Transverse colon (tissue), 4 donors: ENCODE data around the gene RASSF4. TPM values are rescaled to one million over a fixed set of nuclear protein-coding genes. Genes with fewer than 3 reads are reported as not detected.

Source experiments
- DNase-seq: peaks from one replicate; pipeline ENCODE4 v3.0.0-alpha.2; 2019
- H3K27ac ChIP-seq, 4 donors: fragments of 200-600 bp; sonication (generic); 2 replicates each; pipeline ENCODE4 v1.5.1; 2016 to 2018; ENCODE audit warnings: inconsistent platforms in 4 of 4
- H3K27me3 ChIP-seq: fragments of 200-600 bp; sonication (generic); 2 replicates; pipeline ENCODE4 v1.5.1; 2017; ENCODE audit warnings: inconsistent platforms
- H3K36me3 ChIP-seq, 4 donors: fragments of 200-600 bp; sonication (generic); 2 replicates each; pipeline ENCODE4 v1.5.1; 2017 to 2019; ENCODE audit warnings: inconsistent platforms in 4 of 4
- H3K4me1 ChIP-seq, 4 donors: fragments of 200-600 bp; sonication (generic); 2 replicates each; pipeline ENCODE4 v1.5.1; 2017 to 2020; ENCODE audit warnings: inconsistent platforms in 4 of 4
- H3K4me3 ChIP-seq, 4 donors: fragments of 200-600 bp; sonication (generic); 1 replicate in 1 of 4; 2 replicates in 3 of 4; pipeline versions ENCODE4 v1.5.1 to v1.6.1; 2017 to 2019; ENCODE audit warnings: inconsistent platforms in 4 of 4
- H3K9me3 ChIP-seq, 2 donors: fragments of 200-600 bp; sonication (generic); 2 replicates each; pipeline ENCODE4 v1.5.1; 2017 to 2019; ENCODE audit warnings: inconsistent platforms in 2 of 2
- EP300 ChIP-seq: sonication (generic); formaldehyde crosslinking; IDR thresholded peaks from one replicate; pipeline ENCODE4 v1.6.1; 2017; ENCODE audit warnings: antibody characterized with exemption, low read depth
- POLR2A ChIP-seq: fragments of 450-650 bp; IDR thresholded peaks from one replicate; pipeline ENCODE4 v1.6.1; 2016; ENCODE audit warnings: antibody characterized with exemption, mild to moderate bottlenecking, moderate library complexity
- POLR2AphosphoS5 ChIP-seq, 3 donors: sonication (generic); formaldehyde crosslinking; IDR thresholded peaks; one replicate each; pipeline ENCODE4 v1.6.1; 2016; ENCODE audit warnings: antibody characterized with exemption in 3 of 3
- WGBS, 2 donors: methylation state at CpG; one replicate each; pipeline ENCODE4 v1.1.5; 2018; ENCODE audit warnings: low coverage in 1 of 2; 5-methylcytosine and 5-hydroxymethylcytosine counted together
- in situ Hi-C, 4 donors: fragments of 200-750 bp; cut with MboI; loops; one replicate each; pipeline versions ENCODE4 v1.15.0 to v1.15.1; 2017; ENCODE audit warnings: low sequenced_read_pairs in 3 of 4, low pct_ligation_motif_present in 1 of 4, low pct_unique_long_range_greater_than_20kb in 1 of 4
- intact Hi-C: fragments of 100-400 bp; cut with DNase I; formaldehyde crosslinking; loops from one replicate; pipeline ENCODE4 v1.15.1; 2023; ENCODE audit warnings: low total_unique reads
- total RNA-seq, 4 donors: library from RNA; depleted of rRNA; stranded (reverse); fragments of >200 nt; gene quantifications; one replicate each; pipeline ENCODE4 v1.1.0, GENCODE V29; 2016
- TF ChIP-seq, protein P1 (sequence below), 5 experiments: fragments of 200-600 bp in 3 of 5; fragments of 450-650 bp in 2 of 5; sonication (generic) in 3 of 5; IDR thresholded peaks; 1 replicate in 2 of 5; 2 replicates in 3 of 5; pipeline ENCODE4 v1.5.1; 2016 to 2017; ENCODE audit warnings: antibody characterized with exemption in 5 of 5, inconsistent platforms in 3 of 5, mild to moderate bottlenecking in 2 of 5, moderate library complexity in 1 of 5

Gene RASSF4, protein sequence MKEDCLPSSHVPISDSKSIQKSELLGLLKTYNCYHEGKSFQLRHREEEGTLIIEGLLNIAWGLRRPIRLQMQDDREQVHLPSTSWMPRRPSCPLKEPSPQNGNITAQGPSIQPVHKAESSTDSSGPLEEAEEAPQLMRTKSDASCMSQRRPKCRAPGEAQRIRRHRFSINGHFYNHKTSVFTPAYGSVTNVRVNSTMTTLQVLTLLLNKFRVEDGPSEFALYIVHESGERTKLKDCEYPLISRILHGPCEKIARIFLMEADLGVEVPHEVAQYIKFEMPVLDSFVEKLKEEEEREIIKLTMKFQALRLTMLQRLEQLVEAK
- 10 to 100 TPM; 26.8 to 37.8 (median 27.5) TPM for total RNA-seq

DNA sequence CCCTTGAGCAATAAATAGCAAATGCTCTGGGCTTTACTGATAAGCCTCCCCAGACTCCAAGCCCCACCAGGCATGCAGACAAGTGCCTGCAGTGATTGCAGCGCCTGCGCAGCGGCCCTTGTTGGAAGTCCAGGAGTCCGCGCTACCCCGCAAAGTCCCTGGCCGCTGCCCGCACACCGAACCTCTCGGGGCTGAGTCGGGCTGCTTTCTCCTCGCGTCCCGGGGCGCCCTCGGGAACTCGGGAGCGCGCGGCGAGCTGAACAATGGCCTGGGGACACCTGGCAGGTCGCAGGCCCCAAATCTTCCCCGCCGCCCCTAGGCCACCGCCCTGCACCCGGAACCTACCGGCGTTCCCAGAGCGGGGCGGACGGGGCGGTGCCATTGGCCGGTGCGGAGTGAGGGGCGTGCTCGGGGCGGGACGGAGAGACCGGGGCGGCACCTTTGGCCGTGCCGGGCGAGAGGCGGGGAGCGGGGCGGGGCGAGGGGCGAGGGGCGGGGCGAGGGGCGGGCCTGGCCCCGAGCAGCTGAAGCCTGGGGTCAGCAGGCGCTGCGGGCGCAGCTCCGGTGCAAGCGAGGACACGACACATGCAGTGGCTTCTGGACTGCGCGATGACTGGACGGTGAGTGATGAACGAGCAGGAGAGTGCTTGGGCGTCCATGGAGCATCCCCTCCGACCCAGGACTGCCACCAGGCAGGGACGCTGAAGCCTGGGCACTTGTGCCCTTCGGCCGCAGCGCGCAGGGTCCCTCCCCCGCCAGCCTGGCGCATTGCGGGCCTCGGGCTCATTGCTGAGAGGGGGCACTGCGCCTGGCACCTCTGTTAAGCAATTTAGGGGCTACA lies at the start of gene RASSF4:
Gene RASSF4, plus strand, starts transcription at position 556 of the 841 bp plus-strand sequence. CDS start 10,401 bp downstream, outside the sequence.
- H3K27me3 ChIP-seq = no peaks in the 10 kb centered on the region
- 3% methylated on average over 51 of the region's 74 CpGs; no CpG with 5 or more reads in 1 of the 2 donors for WGBS, 2 donors
- intact Hi-C loops = loop anchor here (2.0 kb wide), 1 partner anchor 43 kb away; no protein-coding TSS in a partner anchor
- no peaks in the 10 kb centered on the region for H3K9me3 ChIP-seq
- TF ChIP-seq POLR2AphosphoS5 (IDR thresholded peaks at IDR 0.05) (peak; percentile 88 to 93 (median 89)), POLR2A (peak; percentile 89), EP300 (no peak)
- TF ChIP-seq, protein P1, sequence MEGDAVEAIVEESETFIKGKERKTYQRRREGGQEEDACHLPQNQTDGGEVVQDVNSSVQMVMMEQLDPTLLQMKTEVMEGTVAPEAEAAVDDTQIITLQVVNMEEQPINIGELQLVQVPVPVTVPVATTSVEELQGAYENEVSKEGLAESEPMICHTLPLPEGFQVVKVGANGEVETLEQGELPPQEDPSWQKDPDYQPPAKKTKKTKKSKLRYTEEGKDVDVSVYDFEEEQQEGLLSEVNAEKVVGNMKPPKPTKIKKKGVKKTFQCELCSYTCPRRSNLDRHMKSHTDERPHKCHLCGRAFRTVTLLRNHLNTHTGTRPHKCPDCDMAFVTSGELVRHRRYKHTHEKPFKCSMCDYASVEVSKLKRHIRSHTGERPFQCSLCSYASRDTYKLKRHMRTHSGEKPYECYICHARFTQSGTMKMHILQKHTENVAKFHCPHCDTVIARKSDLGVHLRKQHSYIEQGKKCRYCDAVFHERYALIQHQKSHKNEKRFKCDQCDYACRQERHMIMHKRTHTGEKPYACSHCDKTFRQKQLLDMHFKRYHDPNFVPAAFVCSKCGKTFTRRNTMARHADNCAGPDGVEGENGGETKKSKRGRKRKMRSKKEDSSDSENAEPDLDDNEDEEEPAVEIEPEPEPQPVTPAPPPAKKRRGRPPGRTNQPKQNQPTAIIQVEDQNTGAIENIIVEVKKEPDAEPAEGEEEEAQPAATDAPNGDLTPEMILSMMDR (IDR thresholded peaks at IDR 0.05) = peak in 1 of 5 experiments; percentile 28
- H3K4me3 ChIP-seq = peak within 1 kb of the TSS; percentile 39 to 80 (median 64)
- peaks cover 9 to 46% (median 31%) of the 10 kb centered on the region in 4 donors for H3K4me1 ChIP-seq
- H3K36me3 ChIP-seq = no peaks in the 10 kb centered on the region
- DNase-seq = peak; percentile 97
- H3K27ac ChIP-seq = peak within 1 kb of the TSS; percentile 89 to 96 (median 92)
- in situ Hi-C loops = no loop called here

DNA sequence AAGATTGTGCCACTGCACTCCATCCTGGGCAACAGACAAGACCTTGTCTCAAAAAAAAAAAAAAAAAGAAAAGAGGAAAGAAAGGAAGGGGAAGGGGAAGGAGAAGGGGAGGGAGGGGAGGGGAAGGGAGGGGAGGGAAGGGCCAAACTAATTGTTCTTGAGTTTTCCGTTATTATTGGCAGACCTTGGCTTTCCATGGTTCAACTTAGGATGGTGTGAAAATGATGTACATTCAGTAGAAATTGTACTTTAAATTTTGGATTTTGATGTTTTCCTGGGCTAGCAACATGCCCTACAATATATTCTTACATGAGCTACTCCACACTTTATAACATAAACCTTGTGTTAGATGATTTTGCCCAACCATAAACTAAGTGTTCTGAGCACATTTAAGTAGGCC lies 49.7 kb upstream of the RASSF4 start:
- in situ Hi-C loops (no loop called here), intact Hi-C loops (no loop called here)
- Histone ChIP-seq H3K9me3 (no peaks in the 10 kb centered on the region), H3K36me3 (no peaks in the 10 kb centered on the region), H3K4me1 (peaks cover 0 to 40% (median 18%) of the 10 kb centered on the region in 4 donors), H3K27me3 (no peaks in the 10 kb centered on the region), H3K4me3 (no peak overlapping the region), H3K27ac (peak overlapping the region in 2 of 4 donors; percentile 66 to 73)
- no peak for DNase-seq
- TF ChIP-seq, protein P1 (IDR thresholded peaks at IDR 0.05) = no peak
- TF ChIP-seq POLR2A (no peak), POLR2AphosphoS5 (IDR thresholded peaks at IDR 0.05) (no peak), EP300 (no peak)
- WGBS, 2 donors = 91 to 97% methylated on average over 1 of the region's 1 CpG

DNA sequence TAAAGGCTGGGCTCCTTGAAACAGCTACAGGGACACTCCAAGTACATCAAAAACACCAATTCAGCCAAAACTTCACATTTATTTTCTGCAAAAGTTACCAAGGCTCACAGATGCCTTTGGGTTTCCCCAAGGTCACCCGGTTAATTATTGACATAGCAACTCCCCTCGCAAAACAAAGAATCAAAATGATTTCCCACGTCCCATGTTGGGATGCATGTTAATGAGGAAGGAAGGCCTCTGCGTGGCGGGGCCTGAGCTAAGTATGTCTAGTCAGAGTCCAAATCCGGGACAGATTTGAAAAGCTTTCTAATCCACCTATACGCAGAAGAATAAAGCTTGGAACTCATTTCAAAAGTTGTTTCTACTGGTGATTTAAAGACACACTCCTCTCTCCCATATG lies 49.0 kb upstream of the RASSF4 start:
- WGBS, 2 donors = 49 to 80% methylated on average over 2 to 7 of the region's 7 CpGs
- Histone ChIP-seq H3K4me3 (no peak overlapping the region), H3K4me1 (peaks cover 0 to 40% (median 18%) of the 10 kb centered on the region in 4 donors), H3K27me3 (no peaks in the 10 kb centered on the region), H3K27ac (peak overlapping the region; percentile 66 to 73 (median 68)), H3K9me3 (no peaks in the 10 kb centered on the region), H3K36me3 (no peaks in the 10 kb centered on the region)
- intact Hi-C loops (no loop called here), in situ Hi-C loops (no loop called here)
- TF ChIP-seq, protein P1 (IDR thresholded peaks at IDR 0.05) = no peak
- no peak for TF ChIP-seq POLR2AphosphoS5 (IDR thresholded peaks at IDR 0.05)
- no peak for TF ChIP-seq POLR2A
- no peak for TF ChIP-seq EP300
- DNase-seq = no peak

DNA sequence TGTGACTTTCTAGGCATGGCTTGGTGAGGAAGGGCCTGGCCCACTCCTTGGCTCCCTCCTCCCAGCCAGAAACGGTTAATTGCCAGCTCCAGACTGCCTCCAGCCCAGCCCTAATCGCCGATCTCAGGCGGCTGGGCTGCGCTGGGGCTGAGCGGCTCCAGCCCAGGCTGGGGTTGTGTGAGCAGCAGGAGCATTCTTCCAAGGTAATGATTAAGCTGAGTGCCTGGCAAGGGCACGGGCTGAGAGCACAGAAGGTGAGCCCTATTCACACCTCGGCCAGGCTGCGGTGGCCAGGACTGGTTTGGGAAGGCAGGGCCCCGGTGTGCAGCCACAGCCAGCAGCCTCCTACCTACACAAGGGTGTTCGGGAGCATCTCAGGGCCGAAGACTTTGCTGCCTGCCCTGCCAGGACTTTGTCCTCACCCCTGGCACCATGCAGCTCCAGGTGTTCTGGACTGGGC lies 48.5 kb upstream of the RASSF4 start, which contains the start of gene TMEM72:
Gene TMEM72, plus strand, starts transcription at position 257 of the 460 bp plus-strand sequence. Its CDS starts 176 bp downstream, at position 433.
- WGBS, 2 donors = 35% methylated on average over 12 of the region's 12 CpGs; no CpG with 5 or more reads in 1 of the 2 donors
- Histone ChIP-seq H3K36me3 (no peaks in the 10 kb centered on the region), H3K4me1 (peaks cover 0 to 40% (median 18%) of the 10 kb centered on the region in 4 donors), H3K27me3 (no peaks in the 10 kb centered on the region), H3K27ac (peak within 1 kb of the TSS; percentile 66 to 73 (median 68)), H3K9me3 (no peaks in the 10 kb centered on the region), H3K4me3 (peak within 1 kb of the TSS in 1 of 4 donors; percentile 0)
- DNase-seq = peak; percentile 75
- in situ Hi-C loops (no loop called here), intact Hi-C loops (no loop called here)
- TF ChIP-seq, protein P1 (IDR thresholded peaks at IDR 0.05) = no peak
- TF ChIP-seq POLR2AphosphoS5 (IDR thresholded peaks at IDR 0.05) (peak in 1 of 3 donors; percentile 39), EP300 (no peak), POLR2A (peak; percentile 31)
